T-cell (primary cell): ENCODE measurements around the gene AGT. TPM values are rescaled to one million over a fixed set of nuclear protein-coding genes. Genes with fewer than 3 reads are reported as not detected.
"Not testable (repeated sequence)": the region's sequence is repeated elsewhere in the genome, so short reads cannot be mapped to it uniquely, and the experiment has no call there.

Experiments used
- ATAC-seq, 4 experiments: fragments of 200-7000 bp in 3 of 4; fragments of 150-1000 bp in 1 of 4; cut with Tn5 transposase; replicated peaks in 1 of 4; 1 replicate in 3 of 4; 2 replicates in 1 of 4; pipeline ENCODE4 v1.10.0; 2021; ENCODE audit warnings: moderate library complexity in 3 of 4, mild to moderate bottlenecking in 2 of 4, moderate number of reproducible peaks in 1 of 4
- CTCF ChIA-PET, 2 donors: fragments of 300-600 bp; sonication (Branson Sonifier 250); formaldehyde crosslinking; loops; one replicate each; lab custom pipeline; 2022; ENCODE audit warnings: antibody characterized with exemption in 2 of 2; lab: Charles Lee
- POLR2A ChIA-PET, 2 donors: fragments of 300-600 bp; sonication (Branson Sonifier 250); formaldehyde crosslinking; loops; one replicate each; lab custom pipeline; 2022; ENCODE audit warnings: antibody characterized with exemption in 2 of 2; lab: Charles Lee
- DNase-seq, 35 experiments: peaks; one replicate each; pipeline versions ENCODE4 v3.0.0 to v3.0.0-alpha.2; 2013 to 2023
- H3K27ac ChIP-seq: one replicate; pipeline ENCODE4 v1.5.1; 2013; ENCODE audit warnings: low read length
- H3K27me3 ChIP-seq, 2 experiments: replicated peaks in 1 of 2; 1 replicate in 1 of 2; 2 replicates in 1 of 2; pipeline versions ENCODE4 v1.6.1 to v1.7.0; 2013; ENCODE audit warnings: low read length in 1 of 2, mixed read lengths in 1 of 2; ENCODE audit not compliant: control insufficient read depth in 2 of 2, insufficient read depth in 2 of 2; ENCODE audit errors: extremely low read depth in 1 of 2
- H3K36me3 ChIP-seq, 2 donors: 1 replicate in 1 of 2; 2 replicates in 1 of 2; pipeline versions ENCODE4 v1.6.1 to v1.7.0; 2013; ENCODE audit warnings: low read length in 1 of 2; ENCODE audit not compliant: control insufficient read depth in 2 of 2, insufficient read depth in 1 of 2; ENCODE audit errors: extremely low read depth in 1 of 2
- H3K4me1 ChIP-seq, 2 experiments: 1 replicate in 1 of 2; 2 replicates in 1 of 2; pipeline versions ENCODE4 v1.6.1 to v1.7.0; 2013; ENCODE audit warnings: low read length in 2 of 2, mixed read lengths in 1 of 2; ENCODE audit not compliant: insufficient read depth in 2 of 2, control insufficient read depth in 1 of 2; ENCODE audit errors: extremely low read depth in 1 of 2
- H3K4me3 ChIP-seq, 2 donors: 1 replicate in 1 of 2; 2 replicates in 1 of 2; pipeline versions ENCODE4 v1.5.1 to v1.7.0; 2013; ENCODE audit warnings: mild to moderate bottlenecking in 2 of 2, low read length in 1 of 2, moderate library complexity in 1 of 2; ENCODE audit not compliant: control insufficient read depth in 1 of 2; ENCODE audit errors: extremely low read depth in 1 of 2
- H3K9me3 ChIP-seq: 2 replicates; pipeline ENCODE4 v1.7.0; 2013
- H3K27ac Mint-ChIP-seq, 2 donors: one replicate each; pipeline ENCODE4 v1.8.0; 2020 to 2021; ENCODE audit warnings: mild to moderate bottlenecking in 2 of 2, mixed read lengths in 2 of 2
- H3K27me3 Mint-ChIP-seq, 2 donors: one replicate each; pipeline ENCODE4 v1.8.0; 2021 to 2022; ENCODE audit warnings: mixed read lengths in 2 of 2
- H3K36me3 Mint-ChIP-seq: one replicate; pipeline ENCODE4 v1.8.0; 2021; ENCODE audit warnings: mixed read lengths
- H3K4me1 Mint-ChIP-seq, 3 donors: one replicate each; pipeline ENCODE4 v1.8.0; 2020 to 2022; ENCODE audit warnings: mixed read lengths in 3 of 3, mild to moderate bottlenecking in 1 of 3
- H3K4me3 Mint-ChIP-seq, 3 donors: one replicate each; pipeline ENCODE4 v1.8.0; 2020 to 2022; ENCODE audit warnings: mild to moderate bottlenecking in 3 of 3, mixed read lengths in 3 of 3, moderate library complexity in 3 of 3
- H3K9me3 Mint-ChIP-seq, 3 donors: one replicate each; pipeline ENCODE4 v1.8.0; 2020 to 2022; ENCODE audit warnings: mixed read lengths in 3 of 3
- WGBS: methylation state at CpG from one replicate; pipeline ENCODE4 v1.1.5; 2013; ENCODE audit warnings: missing lambda C conversion rate; ENCODE audit not compliant: insufficient coverage; 5-methylcytosine and 5-hydroxymethylcytosine counted together
- total RNA-seq, 35 experiments: library from RNA in 6 of 35; stranded (reverse) in 6 of 35; fragments of 120-200 nt in 1 of 35; gene quantifications; one replicate each; pipeline versions ENCODE4 v1.2.1 to v1.2.4 and lab custom pipeline; 2013 to 2026

AGT gene
- total RNA-seq, 5 donors from 2014 or later (not counting 1 experiment from before 2014, with no cell fraction given): 0.92 to 1.5 (median 1.2) TPM; not detected in 2

DNA sequence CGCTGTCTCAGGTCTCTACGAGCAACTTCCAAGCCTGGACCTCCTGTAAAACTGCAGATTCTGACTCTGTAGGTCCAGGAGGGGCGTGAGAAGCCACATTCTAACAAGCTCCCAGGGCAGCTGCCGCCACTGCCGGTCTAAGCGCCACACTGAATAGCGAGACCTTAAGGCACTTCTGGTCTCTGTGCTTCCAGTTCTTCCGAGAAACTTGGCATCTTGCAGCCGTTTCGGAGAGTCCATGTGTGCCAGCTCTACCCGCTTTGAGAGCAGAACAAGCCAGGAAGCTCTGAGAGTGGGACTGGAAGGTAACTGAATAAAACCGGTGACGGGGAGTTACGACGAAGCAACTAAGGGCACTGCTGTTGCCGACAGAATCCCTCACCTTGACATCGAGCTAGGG is 12.5 kb downstream of the AGT start:
- DNase-seq (no peak), ATAC-seq (no peak)
- no peak overlapping the region for H3K27ac ChIP-seq
- H3K36me3 ChIP-seq: no peaks in the 10 kb centered on the region
- peaks cover 0 to 21% of the 10 kb centered on the region in 2 experiments for H3K27me3 ChIP-seq
- H3K9me3 ChIP-seq: no peaks in the 10 kb centered on the region
- Mint-ChIP-seq H3K27ac (no peak overlapping the region), H3K27me3 (peaks cover 8 to 9% of the 10 kb centered on the region in 2 donors), H3K9me3 (no peaks in the 10 kb centered on the region), H3K36me3 (no peaks in the 10 kb centered on the region), H3K4me1 (no peaks in the 10 kb centered on the region), H3K4me3 (no peak overlapping the region)
- CTCF ChIA-PET: no interaction called here
- no peak overlapping the region for H3K4me3 ChIP-seq
- 79% methylated on average over 17 of the region's 17 CpGs for WGBS
- POLR2A ChIA-PET: no interaction called here
- no peaks in the 10 kb centered on the region for H3K4me1 ChIP-seq

DNA sequence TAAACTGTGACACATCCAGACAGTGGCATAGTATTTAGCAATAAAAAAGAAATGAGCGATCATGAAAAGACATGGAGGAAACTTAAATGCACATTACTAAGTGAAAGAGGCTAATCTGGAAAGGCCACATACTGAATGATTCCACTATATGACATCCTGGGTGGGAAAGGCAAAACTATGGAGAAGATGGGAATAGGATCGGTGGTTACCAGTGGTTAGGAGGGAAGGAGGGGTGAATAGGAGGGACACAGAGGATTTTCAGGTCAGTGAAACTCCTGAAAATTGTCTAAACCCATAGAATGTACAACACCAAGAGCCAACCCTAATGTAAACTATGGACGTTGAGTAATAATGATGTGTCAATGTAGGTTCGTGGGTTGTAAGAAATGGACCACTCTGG is 13.8 kb downstream of the AGT start:
- Mint-ChIP-seq H3K36me3 (no peaks in the 10 kb centered on the region), H3K27me3 (peaks cover 8 to 9% of the 10 kb centered on the region in 2 donors), H3K4me1 (no peaks in the 10 kb centered on the region), H3K9me3 (no peaks in the 10 kb centered on the region), H3K4me3 (no peak overlapping the region), H3K27ac (no peak overlapping the region)
- Histone ChIP-seq H3K27me3 (peaks cover 0 to 21% of the 10 kb centered on the region in 2 experiments), H3K27ac (no peak overlapping the region), H3K4me3 (no peak overlapping the region), H3K4me1 (no peaks in the 10 kb centered on the region), H3K9me3 (no peaks in the 10 kb centered on the region), H3K36me3 (no peaks in the 10 kb centered on the region)
- ChIA-PET POLR2A (no interaction called here), CTCF (no interaction called here)
- DNase-seq: no peak
- no CpG with 5 or more reads among the region's 4 CpGs for WGBS
- ATAC-seq: no peak

DNA sequence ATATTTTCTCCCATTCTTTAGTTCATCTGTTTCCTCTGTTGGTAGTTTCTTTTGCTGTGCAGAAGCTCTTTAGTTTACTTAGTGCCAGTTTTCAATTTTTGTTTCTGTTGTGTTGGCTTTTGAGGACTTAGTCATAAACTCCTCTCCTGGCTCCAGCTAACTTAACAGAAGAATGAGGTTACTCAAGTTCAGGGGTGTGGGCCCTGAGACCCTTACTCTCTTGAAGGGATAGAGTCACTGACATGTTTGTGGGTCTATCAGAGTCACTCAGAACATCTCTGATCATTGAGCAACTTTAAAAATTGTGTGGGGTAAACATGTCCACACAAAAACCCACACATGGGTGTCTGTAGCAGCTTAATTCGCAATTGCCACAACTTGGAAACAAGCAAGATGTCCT is 14.2 kb downstream of the AGT start:
- Histone ChIP-seq H3K27me3 (peaks cover 0 to 21% of the 10 kb centered on the region in 2 experiments), H3K4me3 (no peak overlapping the region), H3K9me3 (no peaks in the 10 kb centered on the region), H3K36me3 (no peaks in the 10 kb centered on the region), H3K4me1 (no peaks in the 10 kb centered on the region), H3K27ac (no peak overlapping the region)
- Mint-ChIP-seq H3K36me3 (no peaks in the 10 kb centered on the region), H3K9me3 (no peaks in the 10 kb centered on the region), H3K4me1 (no peaks in the 10 kb centered on the region), H3K27ac (no peak overlapping the region), H3K27me3 (peaks cover 5 to 8% of the 10 kb centered on the region in 2 donors), H3K4me3 (no peak overlapping the region)
- CTCF ChIA-PET: no interaction called here
- DNase-seq (no peak), ATAC-seq (no peak)
- POLR2A ChIA-PET: no interaction called here
- WGBS: no CpG with 5 or more reads among the region's 1 CpG

DNA sequence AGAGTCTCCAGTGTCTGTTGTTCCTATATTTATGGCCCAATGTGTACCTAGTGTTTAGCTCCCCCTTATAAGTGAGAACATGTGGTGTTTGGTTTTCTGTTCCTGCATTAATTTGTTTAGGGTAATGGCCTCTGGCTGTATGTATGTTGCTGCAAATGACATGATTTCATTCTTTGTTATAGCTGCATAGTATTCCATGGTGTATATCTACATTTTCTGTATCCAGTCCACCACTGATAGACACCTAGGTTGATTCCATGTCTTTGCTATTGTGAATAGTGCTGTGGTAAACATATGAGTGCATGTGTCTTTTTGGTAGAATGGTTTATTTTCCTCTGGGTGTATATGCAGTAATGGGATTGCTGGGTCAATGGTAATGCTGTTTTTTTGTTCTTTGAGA is 15.0 kb downstream of the AGT start:
- H3K4me1 Mint-ChIP-seq, H3K27me3 Mint-ChIP-seq, POLR2A ChIA-PET, DNase-seq, H3K4me3 Mint-ChIP-seq, H3K27ac Mint-ChIP-seq, H3K4me3 ChIP-seq, ATAC-seq, H3K36me3 ChIP-seq, H3K27ac ChIP-seq, H3K9me3 Mint-ChIP-seq, CTCF ChIA-PET, H3K4me1 ChIP-seq, H3K9me3 ChIP-seq, H3K36me3 Mint-ChIP-seq: not testable (repeated sequence)
- peaks cover 0 to 20% of the 10 kb centered on the region in 2 experiments for H3K27me3 ChIP-seq

DNA sequence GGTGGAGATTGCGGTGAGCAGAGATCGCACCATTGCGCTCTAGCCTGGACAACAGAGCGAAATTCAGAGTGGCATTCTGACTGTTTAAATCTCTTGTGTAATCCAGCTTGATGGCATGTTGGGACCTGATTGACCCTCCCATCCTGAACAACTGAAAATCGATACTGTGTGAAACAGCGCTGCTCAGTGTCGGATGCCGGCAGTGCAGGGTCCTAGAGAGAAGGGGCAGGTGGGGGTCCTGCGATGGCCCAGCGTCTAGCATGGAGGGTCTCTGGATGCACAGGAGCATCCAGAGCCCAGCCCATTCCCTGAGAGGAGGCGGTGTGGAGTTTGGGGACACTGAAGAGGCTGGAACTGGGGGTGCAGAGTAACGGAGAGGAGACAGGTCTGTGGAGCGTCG is 15.8 kb downstream of the AGT start:
- H3K9me3 Mint-ChIP-seq: no peaks in the 10 kb centered on the region
- Histone ChIP-seq H3K36me3 (peaks cover 0 to 13% of the 10 kb centered on the region in 2 donors), H3K4me3 (no peak overlapping the region), H3K9me3 (no peaks in the 10 kb centered on the region), H3K4me1 (no peaks in the 10 kb centered on the region), H3K27me3 (peaks cover 0 to 13% of the 10 kb centered on the region in 2 experiments), H3K27ac (no peak overlapping the region)
- no peak for ATAC-seq
- no peak overlapping the region for H3K4me3 Mint-ChIP-seq
- DNase-seq: no peak
- H3K36me3 Mint-ChIP-seq: peaks cover 9% of the 10 kb centered on the region
- H3K4me1 Mint-ChIP-seq: no peaks in the 10 kb centered on the region
- POLR2A ChIA-PET: no interaction called here
- no peak overlapping the region for H3K27ac Mint-ChIP-seq
- peaks cover 5 to 8% of the 10 kb centered on the region in 2 donors for H3K27me3 Mint-ChIP-seq
- WGBS: 96% methylated on average over 14 of the region's 14 CpGs
- CTCF ChIA-PET: no interaction called here

DNA sequence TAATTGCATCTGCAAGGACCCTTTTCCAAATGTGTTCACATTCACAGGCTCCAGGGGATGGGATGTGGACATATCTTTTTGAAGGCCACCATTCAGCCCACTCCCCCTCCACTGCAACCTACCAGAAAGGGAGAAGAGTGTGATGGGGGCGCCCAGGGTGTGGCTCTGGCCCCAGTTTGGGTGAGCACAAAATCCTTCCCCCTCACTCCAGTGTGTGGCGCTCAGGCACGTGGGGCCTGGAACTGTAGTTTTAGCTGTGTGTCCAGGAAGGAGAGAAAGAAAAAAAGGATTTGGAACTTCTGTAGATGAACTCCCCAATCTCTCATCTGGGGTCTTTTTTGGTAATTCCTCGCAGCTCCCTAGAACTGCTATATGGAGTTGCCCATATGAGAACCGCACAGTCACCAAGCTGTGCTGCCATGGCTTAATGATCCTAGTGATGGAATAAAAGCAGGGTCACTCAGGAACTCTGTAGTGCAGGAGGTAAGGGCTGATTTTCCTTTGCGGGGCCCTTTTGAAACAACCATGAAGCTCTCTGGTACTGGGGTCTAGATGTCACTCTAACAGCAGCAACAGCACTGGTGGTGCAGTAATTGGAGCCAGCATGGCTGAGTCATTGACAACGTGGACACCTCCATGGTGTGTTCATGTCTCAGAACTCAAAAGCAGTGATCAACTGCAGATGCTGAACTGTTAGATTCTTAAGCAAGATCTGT is 17.0 kb downstream of the AGT start:
- Mint-ChIP-seq H3K4me1 (no peaks in the 10 kb centered on the region), H3K4me3 (no peak overlapping the region), H3K27me3 (peaks cover 5 to 8% of the 10 kb centered on the region in 2 donors), H3K27ac (no peak overlapping the region), H3K9me3 (no peaks in the 10 kb centered on the region), H3K36me3 (peaks cover 21% of the 10 kb centered on the region)
- peaks cover 0 to 21% of the 10 kb centered on the region in 2 donors for H3K36me3 ChIP-seq
- no peak overlapping the region for H3K27ac ChIP-seq
- no peaks in the 10 kb centered on the region for H3K4me1 ChIP-seq
- DNase-seq (no peak), ATAC-seq (no peak)
- H3K9me3 ChIP-seq: no peaks in the 10 kb centered on the region
- ChIA-PET POLR2A (no interaction called here), CTCF (no interaction called here)
- WGBS: 95% methylated on average over 4 of the region's 7 CpGs
- no peak overlapping the region for H3K4me3 ChIP-seq
- H3K27me3 ChIP-seq: peaks cover 0 to 12% of the 10 kb centered on the region in 2 experiments
